Measurements from ENCODE around the gene SMIM13. TPM values are rescaled to one million over a fixed set of nuclear protein-coding genes. Genes with fewer than 3 reads are reported as not detected.

Gene SMIM13
- total RNA-seq, 1 experiment from 2014 or later, result 10.5 TPM

GRCh38 chr6:11058406-11058805, 35.2 kb upstream of the SMIM13 start:
- H3K27me3 Mint-ChIP-seq (ENCODE audit: unreplicated experiment), result no peaks in the 10 kb centered on the region
- TF ChIP-seq, protein P1, sequence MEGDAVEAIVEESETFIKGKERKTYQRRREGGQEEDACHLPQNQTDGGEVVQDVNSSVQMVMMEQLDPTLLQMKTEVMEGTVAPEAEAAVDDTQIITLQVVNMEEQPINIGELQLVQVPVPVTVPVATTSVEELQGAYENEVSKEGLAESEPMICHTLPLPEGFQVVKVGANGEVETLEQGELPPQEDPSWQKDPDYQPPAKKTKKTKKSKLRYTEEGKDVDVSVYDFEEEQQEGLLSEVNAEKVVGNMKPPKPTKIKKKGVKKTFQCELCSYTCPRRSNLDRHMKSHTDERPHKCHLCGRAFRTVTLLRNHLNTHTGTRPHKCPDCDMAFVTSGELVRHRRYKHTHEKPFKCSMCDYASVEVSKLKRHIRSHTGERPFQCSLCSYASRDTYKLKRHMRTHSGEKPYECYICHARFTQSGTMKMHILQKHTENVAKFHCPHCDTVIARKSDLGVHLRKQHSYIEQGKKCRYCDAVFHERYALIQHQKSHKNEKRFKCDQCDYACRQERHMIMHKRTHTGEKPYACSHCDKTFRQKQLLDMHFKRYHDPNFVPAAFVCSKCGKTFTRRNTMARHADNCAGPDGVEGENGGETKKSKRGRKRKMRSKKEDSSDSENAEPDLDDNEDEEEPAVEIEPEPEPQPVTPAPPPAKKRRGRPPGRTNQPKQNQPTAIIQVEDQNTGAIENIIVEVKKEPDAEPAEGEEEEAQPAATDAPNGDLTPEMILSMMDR (IDR thresholded peaks at IDR 0.05; ENCODE audit: unreplicated experiment), result no peak
- CTCF ChIA-PET, result interaction anchor here (1.0 kb wide), 1 partner anchor 10 kb away, joined by 3 read pairs; no protein-coding TSS in a partner anchor

GRCh38 chr6:11062083-11062482, 31.6 kb upstream of the SMIM13 start:
- intact Hi-C loops (cut with micrococcal nuclease; ENCODE audit: unreplicated experiment), result no loop called here
- H3K4me1 Mint-ChIP-seq (ENCODE audit: low read depth, unreplicated experiment), result peaks cover 6% of the 10 kb centered on the region
- CTCF ChIA-PET, result interaction anchor here (0.6 kb wide), 1 partner anchor 42 kb away, joined by 3 read pairs; no protein-coding TSS in a partner anchor
- H3K9me3 Mint-ChIP-seq (ENCODE audit: low read depth, unreplicated experiment), result no peaks in the 10 kb centered on the region
- H3K27ac Mint-ChIP-seq (ENCODE audit: unreplicated experiment), result no peak overlapping the region
- BruUV-seq (replicated peaks), result no TSS peak
- H3K4me3 Mint-ChIP-seq (ENCODE audit: low read depth, unreplicated experiment), result no peak overlapping the region
- no peaks in the 10 kb centered on the region for H3K36me3 Mint-ChIP-seq (ENCODE audit: insufficient read depth, unreplicated experiment)
- TF ChIP-seq, protein P1 (IDR thresholded peaks at IDR 0.05; ENCODE audit: unreplicated experiment), result no peak
- DNase-seq, result no peak
- H3K27me3 Mint-ChIP-seq (ENCODE audit: unreplicated experiment), result no peaks in the 10 kb centered on the region

More at GRCh38 chr6:11058406-11058805, 35.2 kb upstream of the SMIM13 start:
- no TSS peak for BruUV-seq (replicated peaks)
- peaks cover 16% of the 10 kb centered on the region for H3K4me1 Mint-ChIP-seq (ENCODE audit: low read depth, unreplicated experiment)
- H3K4me3 Mint-ChIP-seq (ENCODE audit: low read depth, unreplicated experiment), result no peak overlapping the region
- no peaks in the 10 kb centered on the region for H3K9me3 Mint-ChIP-seq (ENCODE audit: low read depth, unreplicated experiment)
- H3K36me3 Mint-ChIP-seq (ENCODE audit: insufficient read depth, unreplicated experiment), result peaks cover 5% of the 10 kb centered on the region
- DNase-seq, result no peak
- H3K27ac Mint-ChIP-seq (ENCODE audit: unreplicated experiment), result no peak overlapping the region
- intact Hi-C loops (cut with micrococcal nuclease; ENCODE audit: unreplicated experiment), result no loop called here

- no peak for DNase-seq
- TF ChIP-seq, protein P1 (IDR thresholded peaks at IDR 0.05; ENCODE audit: unreplicated experiment), result no peak
- no peak overlapping the region for H3K4me3 Mint-ChIP-seq (ENCODE audit: low read depth, unreplicated experiment)
- no TSS peak for BruUV-seq (replicated peaks)
- intact Hi-C loops (cut with micrococcal nuclease; ENCODE audit: unreplicated experiment), result no loop called here
- CTCF ChIA-PET, result interaction anchor here (0.6 kb wide), 1 partner anchor 42 kb away, joined by 3 read pairs; no protein-coding TSS in a partner anchor
- no peaks in the 10 kb centered on the region for H3K27me3 Mint-ChIP-seq (ENCODE audit: unreplicated experiment)
- no peaks in the 10 kb centered on the region for H3K36me3 Mint-ChIP-seq (ENCODE audit: insufficient read depth, unreplicated experiment)
- no peak overlapping the region for H3K27ac Mint-ChIP-seq (ENCODE audit: unreplicated experiment)
- no peaks in the 10 kb centered on the region for H3K9me3 Mint-ChIP-seq (ENCODE audit: low read depth, unreplicated experiment)
- peaks cover 13% of the 10 kb centered on the region for H3K4me1 Mint-ChIP-seq (ENCODE audit: low read depth, unreplicated experiment)
Measured at GRCh38 chr6:11062715-11063114, 30.9 kb upstream of the SMIM13 start.

DNA sequence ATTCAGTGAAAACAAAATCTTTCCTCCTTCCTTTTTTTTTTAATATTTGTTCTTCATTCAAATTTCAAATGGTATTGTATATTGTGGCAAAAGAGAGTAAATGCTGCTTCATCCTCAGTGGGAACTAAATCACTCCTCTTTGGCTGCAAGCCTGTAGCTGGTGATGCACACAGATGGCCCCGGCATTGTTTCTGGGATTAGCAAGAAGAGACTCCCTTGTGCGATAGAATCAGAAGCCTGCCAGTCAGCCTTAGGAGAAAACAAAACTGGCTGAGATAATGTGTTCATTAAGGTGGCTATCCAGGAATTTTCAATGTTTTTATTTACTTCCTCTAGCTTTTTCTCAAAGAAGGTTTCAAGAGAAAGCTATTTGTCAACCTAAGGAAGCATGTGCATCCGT, 28.8 kb upstream of the SMIM13 start:
- intact Hi-C loops (cut with micrococcal nuclease; ENCODE audit: unreplicated experiment), result loop anchor here (5.0 kb wide), 1 partner anchor 213 kb away; no protein-coding TSS in a partner anchor
- DNase-seq, result no peak
- CTCF ChIA-PET, result interaction anchor here (0.6 to 1.3 kb wide), 3 partner anchors 55 to 113 kb away, joined by 3 to 4 read pairs (median 4); no protein-coding TSS in a partner anchor
- Mint-ChIP-seq H3K36me3 (ENCODE audit: insufficient read depth, unreplicated experiment) (no peaks in the 10 kb centered on the region), H3K27ac (ENCODE audit: unreplicated experiment) (no peak overlapping the region), H3K9me3 (ENCODE audit: low read depth, unreplicated experiment) (no peaks in the 10 kb centered on the region), H3K27me3 (ENCODE audit: unreplicated experiment) (no peaks in the 10 kb centered on the region), H3K4me3 (ENCODE audit: low read depth, unreplicated experiment) (no peak overlapping the region), H3K4me1 (ENCODE audit: low read depth, unreplicated experiment) (peaks cover 17% of the 10 kb centered on the region)
- BruUV-seq (replicated peaks), result no TSS peak
- TF ChIP-seq, protein P1 (IDR thresholded peaks at IDR 0.05; ENCODE audit: unreplicated experiment), result no peak
